ENCODE results near the gene C3. TPM values are rescaled to one million over a fixed set of nuclear protein-coding genes. Genes with fewer than 3 reads are reported as not detected.

C3 gene
- total RNA-seq, 1 donor from 2014 or later = 1,129 TPM

DNA sequence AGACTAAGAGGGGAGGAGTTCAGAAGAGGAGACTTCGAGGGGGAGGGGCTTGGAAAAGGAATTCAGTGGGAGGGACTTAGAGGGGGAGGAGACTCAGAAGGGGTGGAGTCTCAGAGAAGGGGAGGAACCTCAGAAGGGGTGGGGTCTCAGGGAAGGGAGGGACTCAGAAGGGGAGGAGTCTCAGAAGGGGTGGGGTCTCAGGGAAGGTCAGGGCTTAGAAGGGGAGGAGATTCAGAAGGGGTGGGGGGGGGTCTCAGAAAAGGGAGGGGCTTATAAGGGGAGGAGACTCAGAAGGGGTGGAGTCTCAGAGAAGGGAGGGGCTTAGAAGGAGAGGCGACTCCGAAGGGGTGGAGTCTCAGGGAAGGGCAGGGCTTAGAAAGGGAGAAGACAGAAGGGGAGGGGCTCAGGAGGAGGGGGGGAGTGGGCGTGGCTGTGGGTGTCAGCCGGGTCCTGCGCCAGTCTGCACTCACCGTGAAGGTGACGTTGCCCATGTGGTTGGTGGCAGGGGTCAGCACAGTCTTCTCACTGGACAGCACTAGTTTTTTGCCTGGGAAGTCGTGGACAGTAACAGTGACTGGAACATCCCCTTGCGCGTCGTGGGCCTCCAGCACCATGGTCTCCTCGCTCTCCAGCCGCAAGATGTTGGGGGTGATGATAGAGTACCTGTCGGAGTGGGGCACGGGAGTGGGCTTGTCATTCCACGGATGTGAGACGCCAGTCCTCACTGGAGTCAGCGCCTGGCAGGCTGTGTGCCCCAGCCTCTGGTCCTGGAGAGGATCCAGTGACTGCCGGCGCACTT, 1.5 kb downstream of the C3 start:
- Histone ChIP-seq H3K36me3 (peaks cover 8% of the 10 kb centered on the region), H3K27ac (no peak overlapping the region), H3K9me3 (no peaks in the 10 kb centered on the region), H3K4me3 (peak overlapping the region; percentile 49), H3K27me3 (no peaks in the 10 kb centered on the region), H3K4me1 (peaks cover 32% of the 10 kb centered on the region)
- peak; percentile 77 for ATAC-seq
- peak; percentile 88 for DNase-seq
- TF ChIP-seq, protein P1, sequence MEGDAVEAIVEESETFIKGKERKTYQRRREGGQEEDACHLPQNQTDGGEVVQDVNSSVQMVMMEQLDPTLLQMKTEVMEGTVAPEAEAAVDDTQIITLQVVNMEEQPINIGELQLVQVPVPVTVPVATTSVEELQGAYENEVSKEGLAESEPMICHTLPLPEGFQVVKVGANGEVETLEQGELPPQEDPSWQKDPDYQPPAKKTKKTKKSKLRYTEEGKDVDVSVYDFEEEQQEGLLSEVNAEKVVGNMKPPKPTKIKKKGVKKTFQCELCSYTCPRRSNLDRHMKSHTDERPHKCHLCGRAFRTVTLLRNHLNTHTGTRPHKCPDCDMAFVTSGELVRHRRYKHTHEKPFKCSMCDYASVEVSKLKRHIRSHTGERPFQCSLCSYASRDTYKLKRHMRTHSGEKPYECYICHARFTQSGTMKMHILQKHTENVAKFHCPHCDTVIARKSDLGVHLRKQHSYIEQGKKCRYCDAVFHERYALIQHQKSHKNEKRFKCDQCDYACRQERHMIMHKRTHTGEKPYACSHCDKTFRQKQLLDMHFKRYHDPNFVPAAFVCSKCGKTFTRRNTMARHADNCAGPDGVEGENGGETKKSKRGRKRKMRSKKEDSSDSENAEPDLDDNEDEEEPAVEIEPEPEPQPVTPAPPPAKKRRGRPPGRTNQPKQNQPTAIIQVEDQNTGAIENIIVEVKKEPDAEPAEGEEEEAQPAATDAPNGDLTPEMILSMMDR (IDR thresholded peaks at IDR 0.05) = no peak
- intact Hi-C loops (cut with DNase I) = no loop called here

DNA sequence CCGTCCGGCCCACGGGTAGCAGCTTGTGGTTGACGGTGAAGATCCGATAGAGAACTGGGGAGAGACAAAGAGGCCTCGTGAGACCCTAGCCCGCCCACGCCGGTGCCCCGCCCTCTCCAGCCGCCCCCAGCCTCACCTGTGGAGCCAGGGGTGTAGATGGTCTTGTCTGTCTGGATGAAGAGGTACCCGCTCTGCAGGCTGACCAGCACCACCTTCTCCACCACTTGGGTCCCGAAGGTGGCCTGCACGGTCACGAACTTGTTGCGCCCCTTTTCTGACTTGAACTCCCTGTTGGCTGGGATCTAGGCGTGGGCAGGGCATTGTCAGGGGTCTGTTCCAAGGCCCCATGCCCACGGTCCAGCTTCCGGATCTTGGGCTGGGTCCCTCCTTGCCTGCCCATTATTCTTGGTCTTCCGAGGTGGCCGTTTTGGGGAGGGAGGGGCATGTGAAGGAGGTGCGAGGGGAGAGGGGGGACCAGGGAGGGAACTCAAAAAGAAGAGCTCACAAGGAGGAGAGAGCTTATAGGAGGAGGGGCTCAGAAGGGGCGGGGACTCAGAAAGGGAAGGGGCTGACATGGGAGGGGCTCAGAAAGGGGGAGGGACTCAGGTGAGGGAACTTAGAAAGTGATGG, 2.2 kb downstream of the C3 start:
- TF ChIP-seq, protein P1 (IDR thresholded peaks at IDR 0.05) = no peak
- Histone ChIP-seq H3K4me1 (peaks cover 26% of the 10 kb centered on the region), H3K27ac (no peak overlapping the region), H3K4me3 (no peak overlapping the region), H3K36me3 (peaks cover 8% of the 10 kb centered on the region), H3K27me3 (no peaks in the 10 kb centered on the region), H3K9me3 (no peaks in the 10 kb centered on the region)
- intact Hi-C loops (cut with DNase I) = no loop called here
- DNase-seq (no peak), ATAC-seq (no peak)

DNA sequence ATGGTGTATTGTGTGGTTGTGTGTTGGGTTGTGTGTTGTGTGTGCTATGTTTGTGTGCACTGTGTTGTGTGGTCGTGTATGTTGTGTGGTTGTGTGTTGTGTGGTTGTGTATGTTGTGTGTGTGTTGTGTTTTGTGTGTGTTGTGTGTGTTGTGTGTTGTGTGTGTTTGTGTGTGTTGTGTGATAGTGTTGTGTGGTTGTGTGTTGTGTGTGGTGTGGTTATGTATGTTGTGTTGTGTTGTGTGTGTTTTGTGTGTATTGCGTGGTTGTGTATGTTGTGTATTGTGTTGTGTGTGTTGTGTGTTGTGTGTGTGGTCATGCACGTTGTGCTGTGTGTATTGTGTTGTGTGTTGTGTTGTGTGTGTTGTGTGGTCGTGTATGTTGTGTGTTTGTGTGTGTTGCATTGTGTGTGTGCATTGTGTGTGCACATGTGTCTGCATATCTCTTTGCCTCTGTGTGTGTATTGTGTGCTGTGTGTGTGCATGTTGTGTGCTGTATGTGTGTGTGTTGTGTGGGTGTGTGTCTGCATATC, 2.9 kb downstream of the C3 start:
- H3K27me3 ChIP-seq = no peaks in the 10 kb centered on the region
- ATAC-seq (no peak), DNase-seq (no peak)
- TF ChIP-seq, protein P1 (IDR thresholded peaks at IDR 0.05) = no peak
- peaks cover 8% of the 10 kb centered on the region for H3K36me3 ChIP-seq
- H3K4me1 ChIP-seq = peaks cover 20% of the 10 kb centered on the region
- no peak overlapping the region for H3K27ac ChIP-seq
- no peak overlapping the region for H3K4me3 ChIP-seq
- H3K9me3 ChIP-seq = no peaks in the 10 kb centered on the region
- intact Hi-C loops (cut with DNase I) = no loop called here

DNA sequence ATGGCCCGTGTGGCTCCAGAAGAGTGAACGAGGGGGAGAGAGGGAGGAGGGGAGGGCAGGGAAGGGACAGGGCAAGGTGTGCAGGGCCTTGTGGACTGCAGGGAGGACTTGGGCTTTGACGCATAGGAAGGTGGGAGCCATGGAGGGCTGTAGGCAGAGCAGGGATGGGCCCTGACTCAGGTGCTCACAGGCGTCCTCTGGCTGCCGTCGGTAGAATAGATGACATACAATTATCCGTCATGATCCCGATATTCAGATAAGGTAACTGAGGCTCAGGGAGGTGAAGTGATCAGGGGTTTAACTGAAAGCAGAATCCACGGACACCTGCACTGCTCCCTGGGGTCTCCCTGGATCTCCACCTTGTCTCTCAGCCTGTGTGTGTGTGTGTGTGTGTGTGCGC, 3.4 kb downstream of the C3 start:
- H3K36me3 ChIP-seq = peaks cover 8% of the 10 kb centered on the region
- H3K27me3 ChIP-seq = no peaks in the 10 kb centered on the region
- H3K9me3 ChIP-seq = no peaks in the 10 kb centered on the region
- H3K27ac ChIP-seq = no peak overlapping the region
- DNase-seq (no peak), ATAC-seq (no peak)
- TF ChIP-seq, protein P1 (IDR thresholded peaks at IDR 0.05) = no peak
- no peak overlapping the region for H3K4me3 ChIP-seq
- intact Hi-C loops (cut with DNase I) = no loop called here
- H3K4me1 ChIP-seq = peaks cover 15% of the 10 kb centered on the region

DNA sequence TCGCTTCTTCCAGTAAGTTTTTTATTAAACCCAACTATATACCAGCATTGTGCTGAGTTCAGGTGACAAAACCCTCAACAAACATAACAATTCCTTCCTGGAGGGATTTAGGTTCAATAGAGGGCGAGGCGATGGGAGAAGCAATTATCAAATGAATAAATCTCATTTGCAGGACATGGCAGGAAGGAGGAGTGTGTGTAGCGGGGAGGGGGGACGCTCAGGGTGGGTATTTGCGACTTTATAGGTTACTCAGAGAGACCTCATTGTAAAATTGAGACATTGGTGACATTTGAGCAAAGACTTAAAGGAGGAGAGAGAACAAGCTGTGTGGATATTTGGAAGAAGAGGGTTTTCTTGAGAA, 3.9 kb downstream of the C3 start:
- Histone ChIP-seq H3K4me3 (no peak overlapping the region), H3K36me3 (peaks cover 8% of the 10 kb centered on the region), H3K27me3 (no peaks in the 10 kb centered on the region), H3K9me3 (no peaks in the 10 kb centered on the region), H3K4me1 (peaks cover 11% of the 10 kb centered on the region), H3K27ac (no peak overlapping the region)
- DNase-seq = no peak
- TF ChIP-seq, protein P1 (IDR thresholded peaks at IDR 0.05) = no peak
- no peak for ATAC-seq
- intact Hi-C loops (cut with DNase I) = no loop called here
